ENCODE data around the gene LGR4.
"Not testable (repeated sequence)": the region's sequence is repeated elsewhere in the genome, so short reads cannot be mapped to it uniquely, and the experiment has no call there.

The LGR4 gene

GRCh38 chr11:27370374-27370773, 102.2 kb downstream of the LGR4 start:
- no peak for DNase-seq

DNA sequence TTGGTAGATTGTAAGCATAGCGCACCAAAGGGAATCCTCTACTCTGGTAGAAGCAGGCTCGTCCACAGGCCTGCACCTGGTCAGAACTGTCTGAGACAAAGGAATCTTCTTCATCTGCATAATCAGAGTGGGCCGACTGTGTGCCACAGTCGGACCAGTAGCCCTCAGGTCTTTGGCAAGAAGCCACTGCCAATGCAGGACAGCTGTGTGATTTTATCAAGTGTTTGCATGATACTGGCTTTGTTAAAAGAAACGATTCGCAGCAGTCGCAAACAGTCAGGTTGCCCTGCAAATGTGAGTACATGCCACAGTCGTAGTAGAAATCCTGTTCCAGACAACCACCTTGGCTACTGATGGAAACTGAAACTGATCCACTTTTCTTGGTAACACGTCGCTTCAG, 104.7 kb downstream of the LGR4 start:
- peak; percentile 45 for DNase-seq

DNA sequence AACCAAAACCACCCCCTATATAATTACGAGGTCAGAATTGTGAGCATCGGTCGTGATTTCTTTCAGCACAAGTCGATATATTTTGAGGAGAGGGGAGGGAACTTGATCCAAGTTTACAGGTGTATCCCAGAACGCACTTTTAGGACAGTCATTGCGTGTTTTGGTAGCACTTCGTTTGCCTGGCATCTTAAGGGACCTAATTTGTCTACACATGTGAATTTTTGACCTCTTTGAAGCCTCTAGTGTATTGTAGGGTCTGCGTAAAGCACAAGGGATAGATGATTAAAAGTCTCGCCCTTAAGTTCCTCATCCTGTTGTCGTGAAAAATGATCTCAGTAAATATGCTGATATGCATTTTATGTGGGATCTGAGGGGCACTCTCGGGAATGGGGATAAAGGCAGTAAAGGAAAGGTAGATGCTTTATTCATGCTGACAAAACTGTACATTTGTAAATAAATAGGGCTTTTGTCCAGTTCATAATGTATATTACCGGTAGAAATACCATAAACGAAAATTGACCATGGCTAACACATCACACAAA, 108.9 kb downstream of the LGR4 start:
- no peak for DNase-seq

DNA sequence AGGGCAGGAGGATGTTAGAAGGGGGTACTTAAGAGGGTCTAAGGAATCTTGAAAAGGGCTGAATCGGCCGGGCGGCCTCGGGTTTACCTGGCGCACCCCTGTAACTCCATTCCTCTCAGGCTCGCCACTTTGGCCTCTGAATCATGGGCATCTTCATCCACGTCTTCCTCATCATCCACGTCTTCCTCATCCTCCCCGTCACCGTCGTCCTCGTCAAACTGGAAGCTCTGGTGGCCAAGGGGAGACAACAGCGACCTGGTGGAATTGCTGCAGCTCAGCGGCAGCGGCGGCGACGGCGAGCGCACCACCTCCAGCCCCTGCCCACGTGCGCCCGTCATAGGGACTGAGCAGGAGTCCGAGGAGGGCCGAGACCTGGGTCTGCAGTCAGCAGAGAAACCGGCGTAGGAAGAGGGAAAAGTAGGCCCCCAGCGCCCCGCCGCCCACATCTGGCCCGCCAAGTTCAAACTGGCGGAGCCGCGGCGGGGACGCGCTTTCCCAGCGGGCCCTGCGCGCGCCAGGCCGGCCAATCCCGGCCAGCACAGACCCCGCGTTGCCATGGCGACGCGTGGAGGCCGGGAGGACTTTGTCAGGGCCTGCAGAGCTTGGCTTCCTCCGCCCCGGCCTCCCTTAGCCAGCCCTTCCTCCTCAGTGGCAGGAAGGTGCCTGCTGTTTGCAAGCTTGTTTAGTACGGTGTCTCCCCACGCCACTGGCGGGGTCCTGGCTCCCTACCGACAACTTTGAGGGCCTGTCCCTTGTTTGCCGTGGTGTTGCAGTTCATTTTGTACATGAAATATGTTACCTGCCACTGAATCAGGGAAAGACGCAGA, 109.6 kb downstream of the LGR4 start, which contains the start of gene CCDC34:
Gene CCDC34 (minus strand): TSS at position 467 of the 827 bp plus-strand sequence. CDS start 21 bp downstream, at position 446.
- peak; percentile 34 for DNase-seq

DNA sequence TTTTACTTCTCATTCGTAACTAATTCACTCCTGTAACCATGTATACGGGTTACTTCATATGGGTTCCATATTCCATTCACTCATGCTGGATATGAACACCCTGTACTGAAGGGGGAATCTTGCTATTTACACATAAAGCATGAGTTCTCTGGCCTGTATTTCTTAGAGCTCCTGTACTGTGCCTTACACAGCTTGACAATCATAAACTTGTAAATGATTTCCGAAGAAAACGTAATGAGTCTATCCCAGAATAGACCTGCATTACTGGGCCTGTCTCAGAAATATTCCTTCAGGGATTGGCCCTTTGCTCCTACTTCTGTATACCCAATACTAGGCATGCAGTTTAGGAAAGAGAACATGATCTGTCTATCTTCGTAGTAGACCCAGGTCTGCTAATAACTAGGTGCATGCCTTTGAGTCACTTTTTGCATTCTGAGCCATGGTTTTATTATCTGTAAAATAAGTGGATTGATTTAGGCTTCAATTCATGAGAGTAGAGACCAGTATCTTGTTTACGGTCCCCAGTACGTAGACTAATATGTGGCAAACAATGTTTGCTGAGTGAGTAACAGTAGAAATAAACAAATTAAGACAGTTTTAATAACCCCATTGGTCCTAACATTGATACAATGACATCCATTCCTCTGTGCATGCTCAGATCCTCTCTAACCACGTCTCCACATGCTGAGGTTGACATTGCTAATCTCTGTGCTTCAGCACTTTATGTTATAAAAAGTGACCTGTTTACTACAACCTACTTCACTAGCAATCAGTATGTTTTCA, 110.8 kb downstream of the LGR4 start:
- DNase-seq: no peak

- DNase-seq: no peak
Measured at GRCh38 chr11:27358296-27358695, 114.3 kb downstream of the LGR4 start.

DNA sequence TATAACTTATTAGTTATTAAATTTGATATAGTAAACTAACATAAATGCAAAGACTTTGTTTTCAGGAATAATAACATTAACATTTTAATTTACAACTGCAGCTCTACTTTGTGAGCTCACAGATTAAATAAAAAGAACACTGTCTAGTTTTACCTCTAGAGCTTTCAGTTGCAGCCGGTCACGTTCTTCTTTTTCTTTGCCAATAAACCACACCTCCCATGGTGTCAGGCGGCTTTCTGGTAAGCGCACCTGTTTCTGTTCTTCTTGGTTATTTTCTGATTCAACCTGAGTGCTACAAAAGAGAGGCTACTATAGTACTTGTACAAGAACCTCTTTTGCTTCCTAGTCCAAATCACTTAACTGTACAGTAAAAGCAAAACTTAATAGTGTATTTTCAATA, 115.3 kb downstream of the LGR4 start:
- no peak for DNase-seq

- DNase-seq: no peak
Measured at GRCh38 chr11:27356624-27357222, 115.9 kb downstream of the LGR4 start.

GRCh38 chr11:27355575-27356104, 117.0 kb downstream of the LGR4 start:
- no peak for DNase-seq

DNA sequence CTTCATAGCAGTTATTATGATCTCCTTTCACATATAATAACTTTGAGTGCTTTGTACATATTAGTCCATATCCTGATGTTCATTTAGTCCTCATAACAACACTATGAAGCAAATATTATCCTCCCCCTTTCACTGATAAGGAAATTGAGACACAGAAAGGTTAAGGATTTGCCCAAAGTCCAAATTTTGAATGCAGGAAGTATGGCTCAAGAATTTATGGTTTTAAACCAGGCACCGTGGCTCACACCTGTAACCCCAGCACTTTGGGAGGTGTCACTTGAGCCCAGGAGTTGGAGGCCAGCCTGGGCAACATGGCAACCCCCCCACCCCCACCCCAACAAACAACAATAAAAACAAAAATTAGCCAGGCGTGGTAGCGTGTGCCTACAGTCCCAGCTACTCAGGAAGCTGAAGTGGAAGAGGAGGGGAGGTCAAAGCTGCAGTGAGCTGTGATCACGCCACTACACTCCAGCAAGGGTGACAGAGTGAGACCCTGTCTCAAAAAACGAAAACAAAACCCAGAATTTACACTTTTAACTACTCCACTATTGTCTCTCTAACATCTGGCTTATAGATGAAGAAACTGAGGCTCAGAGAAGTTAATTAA, 118.1 kb downstream of the LGR4 start:
- DNase-seq: no peak

GRCh38 chr11:27353593-27354358, 118.8 kb downstream of the LGR4 start:
- DNase-seq: no peak

DNA sequence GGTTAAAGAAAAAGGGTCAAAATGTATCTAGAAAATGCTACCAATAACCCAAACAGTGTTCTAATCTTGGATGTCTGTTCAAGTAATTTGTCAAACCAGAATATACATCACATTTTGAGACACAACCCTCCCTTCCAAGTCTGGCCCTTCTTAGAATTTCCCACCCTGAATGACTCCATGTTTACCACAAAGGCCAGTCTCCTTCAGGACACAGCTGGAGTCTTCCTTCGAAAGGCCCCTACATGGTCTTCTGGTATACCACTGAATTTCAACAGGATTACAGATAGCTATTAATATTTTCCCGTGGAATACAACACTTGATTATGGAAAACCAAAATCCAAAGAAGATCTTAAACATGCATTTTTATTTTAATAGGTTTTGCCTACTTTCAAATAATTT, 119.8 kb downstream of the LGR4 start:
- DNase-seq: no peak

GRCh38 chr11:27350511-27350910, 122.1 kb downstream of the LGR4 start:
- no peak for DNase-seq

DNA sequence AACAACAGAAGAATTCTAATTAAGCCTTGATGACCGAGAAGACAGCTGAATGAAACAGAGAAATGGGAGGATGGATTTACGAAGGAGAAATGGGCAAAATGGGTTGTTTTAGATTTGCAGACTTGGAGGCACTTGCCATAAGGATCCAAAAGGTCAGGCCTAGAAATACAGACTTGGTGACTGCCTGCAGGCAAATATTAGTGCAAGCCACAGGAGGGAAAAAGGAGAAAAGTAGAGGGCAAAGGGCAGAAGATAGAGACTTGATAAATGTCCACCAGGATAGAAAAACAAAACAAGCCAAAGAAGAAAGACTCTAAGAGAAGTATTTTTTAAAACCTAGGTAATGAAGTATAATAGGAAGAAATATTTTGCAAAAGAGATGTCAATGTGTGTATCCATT, 122.7 kb downstream of the LGR4 start:
- no peak for DNase-seq

DNA sequence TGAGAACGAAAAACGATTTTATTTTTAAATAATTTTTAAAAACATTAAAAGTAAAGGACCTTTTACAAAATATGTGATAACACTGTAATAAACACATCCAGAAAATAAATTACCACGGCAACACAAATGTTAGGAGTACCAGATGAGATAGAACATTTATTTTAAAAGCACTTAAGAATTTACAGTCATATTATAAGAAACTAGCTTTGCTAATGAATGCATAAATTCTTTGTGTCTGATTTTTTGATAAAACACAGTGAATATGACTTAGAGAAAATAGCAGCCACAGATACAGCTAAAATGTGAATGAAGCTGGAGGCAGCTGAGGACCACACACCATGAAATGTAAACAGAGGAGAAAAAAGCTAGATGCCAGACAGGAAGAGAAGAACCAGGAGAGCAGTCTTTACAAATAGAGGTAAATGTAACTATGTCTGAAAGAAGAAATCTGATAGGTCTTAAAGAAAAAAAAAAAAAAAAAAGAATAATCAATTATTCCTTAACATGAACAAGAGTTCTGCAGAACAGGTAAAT, 124.2 kb downstream of the LGR4 start:
- DNase-seq: peak; percentile 34

DNA sequence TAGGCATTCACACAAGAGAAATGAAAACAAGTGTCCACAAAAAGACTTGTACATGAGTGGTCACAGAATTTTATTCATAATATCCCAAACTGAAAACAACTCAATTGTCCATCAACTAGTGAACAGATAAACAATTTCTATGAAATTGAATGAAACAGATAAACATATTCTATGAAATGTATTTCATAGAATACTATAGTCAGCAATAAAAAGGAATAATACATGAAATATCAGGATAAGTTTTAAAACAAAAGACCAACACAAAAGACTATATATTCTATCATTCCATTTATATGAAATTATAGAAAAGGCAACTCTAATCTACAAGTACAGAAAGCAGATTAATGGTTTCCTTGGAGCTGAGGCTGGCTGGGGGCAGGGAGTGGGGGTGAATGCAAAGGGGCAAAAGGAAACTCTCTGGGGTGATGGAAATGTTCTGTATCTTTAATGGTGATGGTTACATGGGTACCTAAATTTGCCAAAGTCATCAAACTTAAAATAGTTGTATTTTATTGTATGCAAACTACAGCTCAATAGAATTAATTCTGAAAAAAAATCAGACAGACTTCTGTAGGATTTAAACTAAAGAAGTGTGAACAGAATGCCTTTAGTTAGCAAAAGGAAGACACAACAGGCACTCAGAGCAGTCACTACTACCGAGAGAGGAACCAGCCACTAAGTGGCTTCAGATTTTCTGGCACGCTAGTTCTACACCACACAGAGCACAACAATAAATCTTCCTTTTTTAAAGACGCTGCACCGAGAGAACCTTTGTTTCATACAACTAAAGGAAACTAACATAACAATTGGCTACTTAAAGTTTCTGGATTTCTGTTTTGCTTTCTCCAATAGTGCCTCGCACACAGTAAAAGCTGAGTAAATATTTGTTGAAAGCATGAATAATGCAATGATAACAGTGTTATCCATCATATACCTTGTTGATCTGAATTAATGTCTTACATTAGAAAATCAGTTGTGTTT, 124.9 kb downstream of the LGR4 start:
- DNase-seq: peak; percentile 35

- no peak for DNase-seq
Measured at GRCh38 chr11:27339941-27340340, 132.6 kb downstream of the LGR4 start.

DNA sequence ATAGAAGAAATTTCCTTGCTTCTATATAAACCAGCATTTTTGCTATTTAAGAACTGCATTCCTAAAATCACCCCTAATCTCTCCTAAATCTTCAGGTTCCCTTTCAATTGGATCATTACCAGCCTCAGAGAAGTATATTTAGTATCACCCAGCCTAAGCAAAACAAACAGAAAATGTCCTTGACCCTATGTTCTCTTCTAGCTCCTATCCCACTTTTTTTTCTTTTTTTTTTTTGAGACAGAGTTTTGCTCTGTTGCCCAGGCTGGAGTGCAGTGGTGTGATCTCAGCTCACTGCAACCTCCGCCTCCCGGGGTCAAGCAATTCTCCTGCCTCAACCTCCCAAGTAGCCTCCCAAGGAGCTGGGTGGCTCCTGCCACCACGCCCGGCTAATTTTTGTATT, 137.8 kb downstream of the LGR4 start:
- DNase-seq: not testable (repeated sequence)

DNA sequence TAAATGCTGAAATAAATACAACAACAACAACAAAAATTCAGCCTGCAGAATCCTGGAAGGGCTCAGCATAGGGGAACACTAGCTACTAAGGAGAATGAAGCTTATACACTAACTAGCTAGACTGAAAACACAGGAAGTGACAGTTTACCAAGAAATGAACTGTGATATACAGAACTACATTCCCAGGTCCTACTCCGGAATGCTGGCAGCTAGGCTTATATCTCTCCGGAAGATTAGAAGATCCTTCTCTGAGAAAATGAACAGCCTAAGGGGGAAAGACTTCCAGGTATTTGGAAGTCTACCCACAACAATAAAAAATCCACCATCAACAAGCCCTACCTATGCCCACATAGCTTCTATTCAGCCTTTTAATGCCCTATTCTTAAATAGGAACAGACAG, 140.6 kb downstream of the LGR4 start:
- no peak for DNase-seq

- no peak for DNase-seq
Measured at GRCh38 chr11:27330633-27331270, 141.8 kb downstream of the LGR4 start.

All from SHP77 treated with DMSO at 0.1 percent for 48 hours (cell line).